K562 (cell line): Measurements from ENCODE around the gene TCFL5. TPM values are rescaled to one million over a fixed set of nuclear protein-coding genes. Genes with fewer than 3 reads are reported as not detected.

ENCODE experiments used
- ATAC-seq: fragments of 200-7000 bp; cut with Tn5 transposase; 3 replicates; pipeline ENCODE4 v1.9.1; 2020; ENCODE audit warnings: moderate library complexity
- BruUV-seq: library from RNA; stranded (reverse); fragments of 400-500 nt; replicated peaks from 2 replicates; lab custom pipeline; 2021; lab: Mats Ljungman, UMichigan
- CTCF ChIA-PET: fragments of 300-600 bp; formaldehyde crosslinking; extraction: SDS; loops from one replicate; lab custom pipeline; 2021; ENCODE audit warnings: low intra/inter-chr PET ratio; lab: Yijun Ruan, JAX
- POLR2A ChIA-PET: fragments of 300-600, 350-650 bp; sonication (Branson Sonifier 250); formaldehyde crosslinking; extraction: SDS; loops from one replicate; lab custom pipeline; 2021; ENCODE audit warnings: antibody characterized with exemption, inconsistent platforms; lab: Yijun Ruan, JAX
- DNase-seq, 4 experiments: peaks; one replicate each; pipeline versions ENCODE4 v3.0.0 to v3.0.0-alpha.2; 2011 to 2018; ENCODE audit warnings: low spot score in 3 of 4, mixed read lengths in 3 of 4; ENCODE audit errors: extremely low read depth in 1 of 4
- FAIRE-seq: peaks from 2 replicates; lab custom pipeline; 2011; peaks lifted over from hg19 to GRCh38; lab: Jason Lieb, UNC
- H2AFZ ChIP-seq: 2 replicates; pipeline ENCODE4 v1.6.0; 2011; ENCODE audit warnings: low read depth, low read length, control low read depth, inconsistent platforms
- H3K27ac ChIP-seq: fragments of 200-600 bp; 3 replicates; pipeline ENCODE4 v1.8.0; 2011; ENCODE audit warnings: low read depth, mild to moderate bottlenecking, control low read depth, inconsistent platforms, low read length, moderate library complexity, mixed read lengths; ENCODE audit errors: extremely low read depth
- H3K27me3 ChIP-seq, 2 experiments: fragments of 300-600 bp in 1 of 2; 2 replicates in 1 of 2; 3 replicates in 1 of 2; pipeline versions ENCODE4 v1.6.0 to v1.8.0; 2011; ENCODE audit warnings: inconsistent platforms in 2 of 2, low read length in 2 of 2, mild to moderate bottlenecking in 1 of 2, mixed read lengths in 1 of 2, moderate library complexity in 1 of 2; ENCODE audit not compliant: control insufficient read depth in 2 of 2, insufficient read depth in 2 of 2
- H3K36me3 ChIP-seq: fragments of 300-600 bp; 3 replicates; pipeline ENCODE4 v1.8.0; 2011; ENCODE audit warnings: mild to moderate bottlenecking, low read length, inconsistent platforms; ENCODE audit not compliant: control insufficient read depth, insufficient read depth
- H3K4me1 ChIP-seq, 2 experiments: fragments of 200-600 bp in 1 of 2; replicated peaks in 1 of 2; 2 replicates in 1 of 2; 3 replicates in 1 of 2; pipeline versions ENCODE4 v1.5.1 to v1.8.0; 2011; ENCODE audit warnings: inconsistent platforms in 2 of 2, low read length in 2 of 2, mild to moderate bottlenecking in 1 of 2, mixed read lengths in 1 of 2, moderate library complexity in 1 of 2; ENCODE audit not compliant: control insufficient read depth in 2 of 2, insufficient read depth in 2 of 2
- H3K4me2 ChIP-seq: 2 replicates; pipeline ENCODE4 v1.6.1; 2011; ENCODE audit warnings: low read length, control low read depth, inconsistent platforms, mixed read lengths; ENCODE audit not compliant: insufficient read depth
- H3K4me3 ChIP-seq: fragments of 200-600 bp; sonication (generic), shearing (Covaris generic); 2 replicates; pipeline ENCODE4 v1.5.1; 2016; ENCODE audit warnings: control low read depth, inconsistent platforms
- H3K79me2 ChIP-seq: fragments of 200-600 bp; 3 replicates; pipeline ENCODE4 v1.8.0; 2011; ENCODE audit warnings: low read length, inconsistent platforms; ENCODE audit not compliant: control insufficient read depth, insufficient read depth
- H3K9ac ChIP-seq, 2 experiments: 2 replicates each; pipeline versions ENCODE4 v1.6.0 to v1.6.1; 2011; ENCODE audit warnings: low read depth in 2 of 2, low read length in 2 of 2, control low read depth in 1 of 2, inconsistent platforms in 1 of 2, mild to moderate bottlenecking in 1 of 2, mixed read lengths in 1 of 2; ENCODE audit not compliant: insufficient read depth in 1 of 2
- H3K9me1 ChIP-seq: one replicate; pipeline ENCODE4 v1.6.0; 2011; ENCODE audit warnings: inconsistent platforms, mild to moderate bottlenecking, low read length, moderate library complexity; ENCODE audit not compliant: control insufficient read depth, insufficient read depth
- H3K9me3 ChIP-seq: replicated peaks from 2 replicates; pipeline ENCODE4 v1.5.1; 2011; ENCODE audit warnings: low read depth, low read length, inconsistent platforms; ENCODE audit not compliant: control insufficient read depth, insufficient read depth
- H4K20me1 ChIP-seq: replicated peaks from 2 replicates; pipeline ENCODE4 v1.6.1; 2011; ENCODE audit warnings: low read length, inconsistent platforms, mixed read lengths; ENCODE audit not compliant: control insufficient read depth, insufficient read depth
- SMAD4 ChIP-seq: fragments of 250-450 bp; sonication (Bioruptor Pico); conservative IDR thresholded peaks from 2 replicates; pipeline ENCODE4 v1.8.0; 2021; ENCODE audit warnings: inconsistent platforms, mild to moderate bottlenecking, moderate library complexity
- ZNF584 ChIP-seq: fragments of 200-800 bp; sonication (Bioruptor generic); IDR thresholded peaks from 2 replicates; pipeline ENCODE4 v1.6.1; 2016; ENCODE audit warnings: low read depth, mild to moderate bottlenecking, missing genetic modification characterization, missing compliant biosample characterization
- ZNF766 ChIP-seq: fragments of 200-800 bp; sonication (Bioruptor generic); conservative IDR thresholded peaks from 2 replicates; pipeline ENCODE4 v1.6.1; 2016; ENCODE audit warnings: missing genetic modification characterization, missing compliant biosample characterization
- WGBS: fragments of 100-300 bp; shearing (Covaris generic); methylation state at CpG from one replicate; pipeline ENCODE4 v1.1.6; 2016; ENCODE audit warnings: low coverage, mixed read lengths; ENCODE audit not compliant: insufficient coverage; ENCODE audit errors: missing lambda C conversion rate; 5-methylcytosine and 5-hydroxymethylcytosine counted together
- in situ Hi-C: fragments of 300-500 bp; cut with MboI; formaldehyde crosslinking; loops from 4 replicates; pipeline ENCODE4 v1.15.0; 2018; ENCODE audit warnings: inconsistent platforms, mixed read lengths
- intact Hi-C: fragments of 100-400 bp; cut with micrococcal nuclease; formaldehyde crosslinking; loops from 2 replicates; pipeline ENCODE4 v1.14.2; 2022
- polyA plus RNA-seq, 8 experiments: library from polyadenylated mRNA; depleted of rRNA in 4 of 8; stranded (reverse) in 5 of 8; unstranded in 3 of 8; fragments of >200 nt; fragmentation: Nextera tagmentation in 2 of 8; fragmentation: Illumina TruSeq in 1 of 8; extraction: Ambion mirVana in 2 of 8; extraction: Trizol in 1 of 8; gene quantifications; 2 replicates each; pipeline versions ENCODE4 v1.2.1 to v1.2.3, GENCODE V29; 2011 to 2014; ENCODE audit warnings: inconsistent platforms in 1 of 8, missing spikeins in 1 of 8
- total RNA-seq, 7 experiments: library from RNA; depleted of rRNA in 6 of 7; stranded (reverse); fragments of >200 nt in 6 of 7; fragmentation: Illumina TruSeq in 2 of 7; extraction: Trizol in 2 of 7; gene quantifications; 2 replicates each; pipeline versions ENCODE4 v1.2.1 to v1.2.3, GENCODE V29; 2011 to 2021; ENCODE audit warnings: low replicate concordance in 1 of 7
- TF ChIP-seq, protein P1 (sequence below): sonication (generic); formaldehyde crosslinking; IDR thresholded peaks from 2 replicates; pipeline ENCODE4 v1.5.0; 2020; ENCODE audit warnings: missing genetic modification reagents

Gene TCFL5
- total and polyA plus RNA-seq, 9 of the 15 experiments (the other 6 are each of a cell fraction or from before 2014, with no cell fraction given) = 1.00 to 12.6 (median 9.1) TPM

- Histone ChIP-seq H3K4me3 (no peak overlapping the region), H3K27me3 (no peaks in the 10 kb centered on the region), H3K9me3 (no peaks in the 10 kb centered on the region), H3K9ac (no peak overlapping the region), H3K36me3 (peaks cover 38% of the 10 kb centered on the region; the same call in 2 of the 3 replicates), H4K20me1 (no peaks in the 10 kb centered on the region), H3K27ac (no peak overlapping the region), H3K79me2 (no peaks in the 10 kb centered on the region), H3K9me1 (peaks cover 4% of the 10 kb centered on the region), H3K4me2 (no peak overlapping the region), H2AFZ (no peak overlapping the region), H3K4me1 (peaks cover 3 to 33% of the 10 kb centered on the region in 2 experiments; a peak in 4 of 5 replicates)
- TF ChIP-seq ZNF766 (CRISPR knock-in tag) = no peak
- TF ChIP-seq, protein P1, sequence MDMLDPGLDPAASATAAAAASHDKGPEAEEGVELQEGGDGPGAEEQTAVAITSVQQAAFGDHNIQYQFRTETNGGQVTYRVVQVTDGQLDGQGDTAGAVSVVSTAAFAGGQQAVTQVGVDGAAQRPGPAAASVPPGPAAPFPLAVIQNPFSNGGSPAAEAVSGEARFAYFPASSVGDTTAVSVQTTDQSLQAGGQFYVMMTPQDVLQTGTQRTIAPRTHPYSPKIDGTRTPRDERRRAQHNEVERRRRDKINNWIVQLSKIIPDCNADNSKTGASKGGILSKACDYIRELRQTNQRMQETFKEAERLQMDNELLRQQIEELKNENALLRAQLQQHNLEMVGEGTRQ (CRISPR knock-in tag) = no peak
- TF ChIP-seq ZNF584 (CRISPR knock-in tag) = no peak
- no peak for TF ChIP-seq SMAD4 (CRISPR knock-in tag)
- BruUV-seq = no TSS peak
- no peak for DNase-seq
- intact Hi-C loops = no loop called here
- ATAC-seq = no peak
- in situ Hi-C loops = no loop called here
- CTCF ChIA-PET = no interaction called here
- POLR2A ChIA-PET = interaction anchor here (0.6 kb wide), 1 partner anchor 97 kb away, joined by 3 read pairs; no protein-coding TSS in a partner anchor
- 88% methylated on average over 15 of the region's 15 CpGs for WGBS
- no peak for FAIRE-seq
These were observed 20.8 kb upstream of the TCFL5 start for GRCh38 chr20:62882426-62882825.
